ENCODE data around the gene NCOA6. TPM values are rescaled to one million over a fixed set of nuclear protein-coding genes. Genes with fewer than 3 reads are reported as not detected.

NCOA6 gene
- polyA plus RNA-seq, 1 of the 3 experiments (the other 2 are of a cell fraction) = 14.5 TPM

DNA sequence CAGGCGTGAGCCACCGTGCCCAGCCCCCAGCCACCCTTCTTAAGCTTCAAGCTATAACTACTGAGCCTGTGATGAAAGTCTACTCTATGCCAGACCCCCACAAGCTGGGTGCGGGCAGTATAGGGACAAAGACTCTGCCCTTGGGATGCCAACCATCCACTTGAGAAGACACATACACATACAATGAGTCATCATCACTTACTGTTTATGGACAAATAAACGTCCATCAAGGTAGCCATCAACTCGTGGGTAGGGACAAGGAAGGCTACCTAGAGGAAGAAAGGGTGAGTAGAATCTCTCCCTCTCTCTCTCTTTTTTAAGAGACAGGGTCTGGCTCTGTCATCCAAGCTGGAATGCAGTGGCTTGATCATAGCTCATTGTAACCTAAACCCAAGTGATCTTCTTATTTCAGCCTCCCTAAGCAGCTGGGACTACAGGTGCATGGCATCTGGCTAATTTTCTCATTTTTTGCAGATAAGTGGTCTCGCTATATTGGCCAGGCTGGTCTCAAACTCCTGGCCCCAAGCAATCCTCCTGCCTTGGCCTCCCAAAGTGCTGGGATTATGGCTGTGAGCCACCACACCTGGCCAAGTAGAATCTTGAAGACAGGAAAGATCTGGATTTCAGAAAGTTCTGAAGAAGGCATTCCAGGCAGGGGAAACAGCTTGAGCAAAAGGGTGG lies 123.9 kb downstream of the NCOA6 start (continued):
- TF ChIP-seq, protein P1, sequence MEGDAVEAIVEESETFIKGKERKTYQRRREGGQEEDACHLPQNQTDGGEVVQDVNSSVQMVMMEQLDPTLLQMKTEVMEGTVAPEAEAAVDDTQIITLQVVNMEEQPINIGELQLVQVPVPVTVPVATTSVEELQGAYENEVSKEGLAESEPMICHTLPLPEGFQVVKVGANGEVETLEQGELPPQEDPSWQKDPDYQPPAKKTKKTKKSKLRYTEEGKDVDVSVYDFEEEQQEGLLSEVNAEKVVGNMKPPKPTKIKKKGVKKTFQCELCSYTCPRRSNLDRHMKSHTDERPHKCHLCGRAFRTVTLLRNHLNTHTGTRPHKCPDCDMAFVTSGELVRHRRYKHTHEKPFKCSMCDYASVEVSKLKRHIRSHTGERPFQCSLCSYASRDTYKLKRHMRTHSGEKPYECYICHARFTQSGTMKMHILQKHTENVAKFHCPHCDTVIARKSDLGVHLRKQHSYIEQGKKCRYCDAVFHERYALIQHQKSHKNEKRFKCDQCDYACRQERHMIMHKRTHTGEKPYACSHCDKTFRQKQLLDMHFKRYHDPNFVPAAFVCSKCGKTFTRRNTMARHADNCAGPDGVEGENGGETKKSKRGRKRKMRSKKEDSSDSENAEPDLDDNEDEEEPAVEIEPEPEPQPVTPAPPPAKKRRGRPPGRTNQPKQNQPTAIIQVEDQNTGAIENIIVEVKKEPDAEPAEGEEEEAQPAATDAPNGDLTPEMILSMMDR (IDR thresholded peaks at IDR 0.05) = no peak

- 26% methylated on average over 4 of the region's 4 CpGs for WGBS (ENCODE audit: low lambda C conversion rate)
- Histone ChIP-seq H3K4me1 (ENCODE audit: control insufficient read depth in 1 of 2, insufficient read depth in 2 of 2, low read depth in 1 of 2, low read length in 1 of 2) (peaks cover 0 to 2% of the 10 kb centered on the region in 2 experiments; a peak in 1 of 4 replicates), H3K4me2 (no peak overlapping the region), H3K9me3 (no peaks in the 10 kb centered on the region), H3K9me2 (no peaks in the 10 kb centered on the region), H3K36me3 (replicated peaks in 1 of 2; ENCODE audit: control insufficient read depth in 1 of 2, insufficient read depth in 2 of 2, low read length in 1 of 2) (no peaks in the 10 kb centered on the region), H3F3A (replicated peaks; ENCODE audit: insufficient read depth) (no peaks in the 10 kb centered on the region), H2AFZ (ENCODE audit: low read depth) (no peak overlapping the region), H3K27me3 (ENCODE audit: insufficient read depth) (no peaks in the 10 kb centered on the region), H3K9ac (no peak overlapping the region), H3K4me3 (ENCODE audit: low read depth in 2 of 2, low read length in 1 of 2) (no peak overlapping the region), H4K20me1 (ENCODE audit: insufficient read depth) (no peaks in the 10 kb centered on the region), H3K79me2 (ENCODE audit: insufficient read depth) (no peaks in the 10 kb centered on the region), H3K27ac (ENCODE audit: low read depth in 2 of 2, low read length in 1 of 2) (no peak overlapping the region)
- ChIA-PET POLR2A (no interaction called here), CTCF (interaction anchor here (0.7 kb wide), 1 partner anchor 13 kb away, joined by 5 read pairs; no protein-coding TSS in a partner anchor)
- no peak for DNase-seq
- TF ChIP-seq TAF1 (IDR thresholded peaks at IDR 0.05; ENCODE audit: borderline replicate concordance, low read depth, low read length) (no peak), EZH2phosphoT487 (IDR thresholded peaks at IDR 0.05; ENCODE audit: borderline replicate concordance, low read depth) (no peak), TEAD4 (IDR thresholded peaks at IDR 0.05; ENCODE audit: borderline replicate concordance, insufficient read depth) (no peak), EP300 (IDR thresholded peaks at IDR 0.05; ENCODE audit: borderline replicate concordance in 1 of 2, low read depth in 1 of 2, low read length in 1 of 2) (no peak), PBX3 (IDR thresholded peaks at IDR 0.05) (no peak), FOXM1 (IDR thresholded peaks at IDR 0.05; ENCODE audit: low read depth) (no peak), MXI1 (IDR thresholded peaks at IDR 0.05; ENCODE audit: low read depth, low read length) (no peak), SMC3 (IDR thresholded peaks at IDR 0.05; ENCODE audit: low read depth, low read length) (no peak), GABPA (IDR thresholded peaks at IDR 0.05; ENCODE audit: low read depth) (no peak), RFX5 (IDR thresholded peaks at IDR 0.05; ENCODE audit: low read length) (no peak), CHD2 (IDR thresholded peaks at IDR 0.05; ENCODE audit: low read length, partially characterized antibody) (no peak), USF2 (IDR thresholded peaks at IDR 0.05; ENCODE audit: borderline replicate concordance, low read depth, low read length) (no peak), RCOR1 (IDR thresholded peaks at IDR 0.05; ENCODE audit: low read length) (no peak), MEF2A (IDR thresholded peaks at IDR 0.05; ENCODE audit: borderline replicate concordance, low read depth) (no peak)
- TF ChIP-seq, protein P2, sequence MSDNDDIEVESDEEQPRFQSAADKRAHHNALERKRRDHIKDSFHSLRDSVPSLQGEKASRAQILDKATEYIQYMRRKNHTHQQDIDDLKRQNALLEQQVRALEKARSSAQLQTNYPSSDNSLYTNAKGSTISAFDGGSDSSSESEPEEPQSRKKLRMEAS (IDR thresholded peaks at IDR 0.05; ENCODE audit: low read depth) = no peak
- TF ChIP-seq, protein P3, sequence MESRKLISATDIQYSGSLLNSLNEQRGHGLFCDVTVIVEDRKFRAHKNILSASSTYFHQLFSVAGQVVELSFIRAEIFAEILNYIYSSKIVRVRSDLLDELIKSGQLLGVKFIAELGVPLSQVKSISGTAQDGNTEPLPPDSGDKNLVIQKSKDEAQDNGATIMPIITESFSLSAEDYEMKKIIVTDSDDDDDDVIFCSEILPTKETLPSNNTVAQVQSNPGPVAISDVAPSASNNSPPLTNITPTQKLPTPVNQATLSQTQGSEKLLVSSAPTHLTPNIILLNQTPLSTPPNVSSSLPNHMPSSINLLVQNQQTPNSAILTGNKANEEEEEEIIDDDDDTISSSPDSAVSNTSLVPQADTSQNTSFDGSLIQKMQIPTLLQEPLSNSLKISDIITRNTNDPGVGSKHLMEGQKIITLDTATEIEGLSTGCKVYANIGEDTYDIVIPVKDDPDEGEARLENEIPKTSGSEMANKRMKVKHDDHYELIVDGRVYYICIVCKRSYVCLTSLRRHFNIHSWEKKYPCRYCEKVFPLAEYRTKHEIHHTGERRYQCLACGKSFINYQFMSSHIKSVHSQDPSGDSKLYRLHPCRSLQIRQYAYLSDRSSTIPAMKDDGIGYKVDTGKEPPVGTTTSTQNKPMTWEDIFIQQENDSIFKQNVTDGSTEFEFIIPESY (IDR thresholded peaks at IDR 0.05; ENCODE audit: borderline replicate concordance, low read depth) = no peak
- TF ChIP-seq, protein P4, sequence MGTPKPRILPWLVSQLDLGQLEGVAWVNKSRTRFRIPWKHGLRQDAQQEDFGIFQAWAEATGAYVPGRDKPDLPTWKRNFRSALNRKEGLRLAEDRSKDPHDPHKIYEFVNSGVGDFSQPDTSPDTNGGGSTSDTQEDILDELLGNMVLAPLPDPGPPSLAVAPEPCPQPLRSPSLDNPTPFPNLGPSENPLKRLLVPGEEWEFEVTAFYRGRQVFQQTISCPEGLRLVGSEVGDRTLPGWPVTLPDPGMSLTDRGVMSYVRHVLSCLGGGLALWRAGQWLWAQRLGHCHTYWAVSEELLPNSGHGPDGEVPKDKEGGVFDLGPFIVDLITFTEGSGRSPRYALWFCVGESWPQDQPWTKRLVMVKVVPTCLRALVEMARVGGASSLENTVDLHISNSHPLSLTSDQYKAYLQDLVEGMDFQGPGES (IDR thresholded peaks at IDR 0.05; ENCODE audit: low read depth, low read length) = no peak
These were observed 132.0 kb downstream of the NCOA6 start for GRCh38 chr20:34693414-34693813.
